T-helper 2 cell treated with Interferon-gamma antibody and Interleukin-4, amounts not matched to agents 5 μg/mL and 100 μg/mL, for 36 hours (primary cell): Measurements from ENCODE around the gene ECPAS.
"Not testable (repeated sequence)": the region's sequence is repeated elsewhere in the genome, so short reads cannot be mapped to it uniquely, and the experiment has no call there.

Experiments used
- DNase-seq: peaks from one replicate; pipeline ENCODE4 v3.0.0; 2021; ENCODE audit warnings: low spot score
- H3K27ac Mint-ChIP-seq: one replicate; pipeline ENCODE4 v1.8.0; 2021; ENCODE audit warnings: mild to moderate bottlenecking, mixed read lengths
- H3K27me3 Mint-ChIP-seq: one replicate; pipeline ENCODE4 v1.8.0; 2021; ENCODE audit warnings: low read depth, mixed read lengths
- H3K36me3 Mint-ChIP-seq: one replicate; pipeline ENCODE4 v1.8.0; 2021; ENCODE audit warnings: low read depth, mixed read lengths
- H3K4me1 Mint-ChIP-seq: one replicate; pipeline ENCODE4 v1.8.0; 2021; ENCODE audit warnings: low read depth, mixed read lengths
- H3K4me3 Mint-ChIP-seq: one replicate; pipeline ENCODE4 v1.8.0; 2022; ENCODE audit warnings: mild to moderate bottlenecking, moderate library complexity, mixed read lengths
- H3K9me3 Mint-ChIP-seq: one replicate; pipeline ENCODE4 v1.8.0; 2021; ENCODE audit warnings: mixed read lengths

The ECPAS gene

GRCh38 chr9:111423389-111423788 lies 60.8 kb downstream of the ECPAS start:
- Mint-ChIP-seq H3K4me3 (no peak overlapping the region), H3K4me1 (peaks cover 9% of the 10 kb centered on the region), H3K27ac (no peak overlapping the region), H3K36me3 (peaks cover 68% of the 10 kb centered on the region), H3K9me3 (no peaks in the 10 kb centered on the region), H3K27me3 (no peaks in the 10 kb centered on the region)
- DNase-seq, result no peak

- peaks cover 70% of the 10 kb centered on the region for H3K36me3 Mint-ChIP-seq
- H3K4me1 Mint-ChIP-seq, result no peaks in the 10 kb centered on the region
- DNase-seq, result no peak
- H3K9me3 Mint-ChIP-seq, result no peaks in the 10 kb centered on the region
- H3K27ac Mint-ChIP-seq, result no peak overlapping the region
- H3K4me3 Mint-ChIP-seq, result no peak overlapping the region
- no peaks in the 10 kb centered on the region for H3K27me3 Mint-ChIP-seq
Measured at GRCh38 chr9:111414406-111414805, 69.8 kb downstream of the ECPAS start.

GRCh38 chr9:111413996-111414395 lies 70.2 kb downstream of the ECPAS start:
- H3K27me3 Mint-ChIP-seq, result no peaks in the 10 kb centered on the region
- DNase-seq, result no peak
- no peaks in the 10 kb centered on the region for H3K4me1 Mint-ChIP-seq
- no peak overlapping the region for H3K4me3 Mint-ChIP-seq
- H3K36me3 Mint-ChIP-seq, result peaks cover 71% of the 10 kb centered on the region
- H3K27ac Mint-ChIP-seq, result no peak overlapping the region
- no peaks in the 10 kb centered on the region for H3K9me3 Mint-ChIP-seq

- no peaks in the 10 kb centered on the region for H3K27me3 Mint-ChIP-seq
Measured at GRCh38 chr9:111412280-111412679, 71.9 kb downstream of the ECPAS start.

GRCh38 chr9:111411266-111411665 lies 72.9 kb downstream of the ECPAS start:
- DNase-seq, result no peak
- H3K9me3 Mint-ChIP-seq, result no peaks in the 10 kb centered on the region
- H3K4me1 Mint-ChIP-seq, result no peaks in the 10 kb centered on the region
- H3K27me3 Mint-ChIP-seq, result no peaks in the 10 kb centered on the region
- peaks cover 82% of the 10 kb centered on the region for H3K36me3 Mint-ChIP-seq
- no peak overlapping the region for H3K27ac Mint-ChIP-seq
- no peak overlapping the region for H3K4me3 Mint-ChIP-seq

More at GRCh38 chr9:111412280-111412679, 71.9 kb downstream of the ECPAS start:
- Mint-ChIP-seq H3K4me3 (no peak overlapping the region), H3K36me3 (peaks cover 81% of the 10 kb centered on the region), H3K9me3 (no peaks in the 10 kb centered on the region), H3K4me1 (no peaks in the 10 kb centered on the region), H3K27ac (no peak overlapping the region)
- no peak for DNase-seq

- H3K9me3 Mint-ChIP-seq, result peaks cover 24% of the 10 kb centered on the region
- H3K27ac Mint-ChIP-seq, result no peak overlapping the region
- no peak overlapping the region for H3K4me3 Mint-ChIP-seq
- peaks cover 9% of the 10 kb centered on the region for H3K4me1 Mint-ChIP-seq
- DNase-seq, result no peak
- H3K36me3 Mint-ChIP-seq, result peaks cover 84% of the 10 kb centered on the region
- no peaks in the 10 kb centered on the region for H3K27me3 Mint-ChIP-seq
Measured at GRCh38 chr9:111407813-111408212, 76.4 kb downstream of the ECPAS start.

GRCh38 chr9:111405701-111406100 lies 78.5 kb downstream of the ECPAS start:
- Mint-ChIP-seq H3K9me3 (peaks cover 43% of the 10 kb centered on the region), H3K27me3 (no peaks in the 10 kb centered on the region), H3K36me3 (peaks cover 89% of the 10 kb centered on the region), H3K4me1 (peaks cover 9% of the 10 kb centered on the region), H3K4me3 (no peak overlapping the region), H3K27ac (peak overlapping the region; percentile 3)
- DNase-seq, result no peak

GRCh38 chr9:111401486-111401885 lies 82.7 kb downstream of the ECPAS start:
- H3K27me3 Mint-ChIP-seq, H3K27ac Mint-ChIP-seq, H3K4me1 Mint-ChIP-seq, H3K4me3 Mint-ChIP-seq, DNase-seq: not testable (repeated sequence)
- H3K9me3 Mint-ChIP-seq, result peaks cover 51% of the 10 kb centered on the region
- H3K36me3 Mint-ChIP-seq, result peaks cover 78% of the 10 kb centered on the region

GRCh38 chr9:111400564-111400898 lies 83.7 kb downstream of the ECPAS start:
- H3K9me3 Mint-ChIP-seq, result peaks cover 48% of the 10 kb centered on the region
- H3K27ac Mint-ChIP-seq, result no peak overlapping the region
- no peak for DNase-seq
- H3K27me3 Mint-ChIP-seq, result no peaks in the 10 kb centered on the region
- H3K36me3 Mint-ChIP-seq, result peaks cover 72% of the 10 kb centered on the region
- H3K4me3 Mint-ChIP-seq, result no peak overlapping the region
- H3K4me1 Mint-ChIP-seq, result peaks cover 4% of the 10 kb centered on the region

- Mint-ChIP-seq H3K4me3 (no peak overlapping the region), H3K27me3 (no peaks in the 10 kb centered on the region), H3K4me1 (no peaks in the 10 kb centered on the region), H3K27ac (no peak overlapping the region), H3K9me3 (peaks cover 42% of the 10 kb centered on the region), H3K36me3 (peaks cover 72% of the 10 kb centered on the region)
- no peak for DNase-seq
Measured at GRCh38 chr9:111399772-111400563, 84.2 kb downstream of the ECPAS start.

- Mint-ChIP-seq H3K27me3 (no peaks in the 10 kb centered on the region), H3K4me1 (peaks cover 2% of the 10 kb centered on the region), H3K9me3 (peaks cover 37% of the 10 kb centered on the region), H3K4me3 (no peak overlapping the region), H3K36me3 (peaks cover 71% of the 10 kb centered on the region), H3K27ac (no peak overlapping the region)
- DNase-seq, result no peak
Measured at GRCh38 chr9:111399211-111399739, 84.9 kb downstream of the ECPAS start.

- H3K9me3 Mint-ChIP-seq, result no peaks in the 10 kb centered on the region
- no peaks in the 10 kb centered on the region for H3K27me3 Mint-ChIP-seq
- peaks cover 40% of the 10 kb centered on the region for H3K36me3 Mint-ChIP-seq
- no peak for DNase-seq
- H3K27ac Mint-ChIP-seq, result no peak overlapping the region
- H3K4me1 Mint-ChIP-seq, result peaks cover 2% of the 10 kb centered on the region
- H3K4me3 Mint-ChIP-seq, result no peak overlapping the region
Measured at GRCh38 chr9:111393971-111394370, 90.2 kb downstream of the ECPAS start.

- Mint-ChIP-seq H3K36me3 (peaks cover 24% of the 10 kb centered on the region), H3K4me1 (no peaks in the 10 kb centered on the region), H3K27me3 (no peaks in the 10 kb centered on the region), H3K9me3 (no peaks in the 10 kb centered on the region), H3K4me3 (no peak overlapping the region), H3K27ac (no peak overlapping the region)
- DNase-seq, result no peak
Measured at GRCh38 chr9:111389406-111389805, 94.8 kb downstream of the ECPAS start.

GRCh38 chr9:111386386-111386785 lies 97.8 kb downstream of the ECPAS start:
- H3K9me3 Mint-ChIP-seq, result no peaks in the 10 kb centered on the region
- H3K27me3 Mint-ChIP-seq, result no peaks in the 10 kb centered on the region
- H3K27ac Mint-ChIP-seq, result no peak overlapping the region
- no peak for DNase-seq
- no peaks in the 10 kb centered on the region for H3K4me1 Mint-ChIP-seq
- no peak overlapping the region for H3K4me3 Mint-ChIP-seq
- H3K36me3 Mint-ChIP-seq, result peaks cover 24% of the 10 kb centered on the region

GRCh38 chr9:111381006-111381405 lies 103.2 kb downstream of the ECPAS start:
- H3K27me3 Mint-ChIP-seq, result no peaks in the 10 kb centered on the region
- H3K27ac Mint-ChIP-seq, result no peak overlapping the region
- no peak overlapping the region for H3K4me3 Mint-ChIP-seq
- peaks cover 46% of the 10 kb centered on the region for H3K36me3 Mint-ChIP-seq
- H3K4me1 Mint-ChIP-seq, result no peaks in the 10 kb centered on the region
- H3K9me3 Mint-ChIP-seq, result no peaks in the 10 kb centered on the region
- DNase-seq, result no peak
